Hepatocyte (in vitro differentiated cells): ENCODE data around the gene XYLB.

Experiments
- CTCF ChIP-seq: fragments of 200-600 bp; sonication (generic); IDR thresholded peaks from 2 replicates; pipeline ENCODE4 v1.5.1; 2016; ENCODE audit warnings: antibody characterized with exemption, mild to moderate bottlenecking; ENCODE audit not compliant: poor library complexity
- EZH2 ChIP-seq: fragments of 200-600 bp; sonication (generic); IDR thresholded peaks from 2 replicates; pipeline ENCODE4 v1.6.1; 2016; ENCODE audit warnings: antibody characterized with exemption, mild to moderate bottlenecking, borderline replicate concordance
- EZH2phosphoT487 ChIP-seq: fragments of 200-600 bp; sonication (generic); IDR thresholded peaks from one replicate; pipeline ENCODE4 v1.6.1; 2018; ENCODE audit warnings: antibody characterized with exemption, mild to moderate bottlenecking, low read depth, moderate library complexity; ENCODE audit not compliant: unreplicated experiment, severe bottlenecking

- no peak for TF ChIP-seq CTCF
- TF ChIP-seq EZH2: no peak
- no peak for TF ChIP-seq EZH2phosphoT487
Observed at GRCh38 chr3:38353151-38353550, 6.6 kb downstream of the XYLB start.
